ENCODE results near the gene PDE4D. TPM values are rescaled to one million over a fixed set of nuclear protein-coding genes. Genes with fewer than 3 reads are reported as not detected.

Gene PDE4D
- total and polyA plus RNA-seq, 2 donors: 21.2 to 30.3 TPM

DNA sequence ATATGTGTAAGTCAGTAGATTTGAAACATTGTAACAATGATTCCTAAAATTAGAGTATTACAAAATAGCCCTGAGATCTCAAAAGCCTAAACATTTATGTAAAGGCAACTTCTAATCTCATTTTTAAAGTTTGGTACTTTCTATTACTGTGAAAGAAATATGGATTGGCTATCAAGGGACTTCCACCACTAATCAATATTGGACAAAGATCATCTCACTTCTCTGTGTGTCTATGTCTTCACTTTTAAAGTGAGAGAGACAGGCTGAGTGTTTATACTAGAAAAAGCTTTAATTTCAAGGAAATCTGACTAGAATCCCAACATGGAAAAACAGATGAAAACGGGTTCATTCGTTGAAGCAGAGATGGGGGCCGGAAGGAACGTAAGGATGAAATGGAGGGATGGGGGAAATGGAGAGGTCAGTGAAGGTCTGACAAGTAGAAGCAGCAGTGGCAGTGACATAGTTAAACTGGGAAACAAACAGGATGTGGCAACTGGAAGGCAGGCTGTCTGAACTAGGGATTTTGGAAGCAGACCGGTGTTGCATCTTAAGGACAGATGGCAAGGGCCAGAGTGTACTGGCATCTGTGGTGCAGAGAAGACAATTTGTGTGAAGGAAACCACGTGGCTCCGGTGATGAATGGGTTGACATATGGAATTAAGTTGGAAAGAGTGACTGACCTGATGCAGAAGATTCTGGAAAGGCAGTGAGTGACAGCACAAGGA is 60.8 kb downstream of the PDE4D start:
- DNase-seq (ENCODE audit: low read depth in 6 of 9, low spot score in 9 of 9): no peak
- H3K9me3 ChIP-seq (ENCODE audit: control insufficient read depth in 2 of 2, insufficient read depth in 1 of 2, low read length in 1 of 2): no peaks in the 10 kb centered on the region
- no peak overlapping the region for H3K4me3 ChIP-seq (ENCODE audit: low read length in 2 of 2)
- WGBS: 84% methylated on average over 7 of the region's 7 CpGs
- H3K4me1 ChIP-seq (ENCODE audit: control insufficient read depth in 2 of 2, insufficient read depth in 2 of 2, low read length in 2 of 2): no peaks in the 10 kb centered on the region
- H3K27ac ChIP-seq (ENCODE audit: low read depth in 1 of 2, low read length in 1 of 2): no peak overlapping the region
- no peaks in the 10 kb centered on the region for H3K27me3 ChIP-seq (ENCODE audit: control insufficient read depth in 2 of 2, insufficient read depth in 1 of 2, low read length in 1 of 2)
- H3K36me3 ChIP-seq (ENCODE audit: control insufficient read depth in 2 of 2, insufficient read depth in 2 of 2, low read length in 1 of 2): no peaks in the 10 kb centered on the region

GRCh38 chr5:59831326-59832010 is 62.1 kb downstream of the PDE4D start:
- H3K36me3 ChIP-seq (ENCODE audit: control insufficient read depth in 2 of 2, insufficient read depth in 2 of 2, low read length in 1 of 2): no peaks in the 10 kb centered on the region
- DNase-seq (ENCODE audit: low read depth in 6 of 9, low spot score in 9 of 9): no peak
- H3K4me3 ChIP-seq (ENCODE audit: low read length in 2 of 2): no peak overlapping the region
- H3K9me3 ChIP-seq (ENCODE audit: control insufficient read depth in 2 of 2, insufficient read depth in 1 of 2, low read length in 1 of 2): no peaks in the 10 kb centered on the region
- WGBS: 90% methylated on average over 4 of the region's 4 CpGs
- H3K27ac ChIP-seq (ENCODE audit: low read depth in 1 of 2, low read length in 1 of 2): no peak overlapping the region
- H3K4me1 ChIP-seq (ENCODE audit: control insufficient read depth in 2 of 2, insufficient read depth in 2 of 2, low read length in 2 of 2): no peaks in the 10 kb centered on the region
- no peaks in the 10 kb centered on the region for H3K27me3 ChIP-seq (ENCODE audit: control insufficient read depth in 2 of 2, insufficient read depth in 1 of 2, low read length in 1 of 2)

DNA sequence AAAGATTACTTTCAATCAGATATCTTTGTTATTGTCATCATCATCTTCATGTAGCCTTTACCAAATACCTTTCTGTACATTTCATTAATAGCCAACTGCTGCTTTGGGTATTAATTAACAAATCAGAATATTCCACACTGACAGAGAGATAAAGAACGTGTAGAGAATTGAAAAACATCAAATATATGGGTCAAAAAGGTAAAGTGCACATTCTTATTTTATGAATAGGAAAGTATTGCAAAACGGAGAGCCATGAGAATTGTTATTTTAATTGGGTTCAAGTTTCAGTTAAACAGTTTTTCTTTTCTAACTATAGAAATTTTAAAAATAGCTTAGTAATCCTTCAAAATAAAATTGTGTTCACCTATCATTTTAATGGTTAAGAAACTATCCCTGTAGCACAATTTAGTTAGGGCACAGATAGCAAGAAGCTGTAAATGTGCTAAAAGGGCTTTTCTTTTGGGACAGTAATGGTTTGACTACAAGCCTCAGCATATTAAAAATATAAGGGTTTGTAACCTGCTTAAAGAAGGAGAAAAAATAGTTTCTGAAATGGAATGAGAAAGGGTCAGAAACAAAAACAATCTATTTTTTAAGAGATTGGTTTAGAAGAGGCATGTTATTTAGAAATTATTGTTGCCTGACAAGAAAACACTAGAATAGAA is 62.9 kb downstream of the PDE4D start:
- WGBS: 87% methylated on average over 2 of the region's 2 CpGs
- Histone ChIP-seq H3K36me3 (ENCODE audit: control insufficient read depth in 2 of 2, insufficient read depth in 2 of 2, low read length in 1 of 2) (no peaks in the 10 kb centered on the region), H3K4me1 (ENCODE audit: control insufficient read depth in 2 of 2, insufficient read depth in 2 of 2, low read length in 2 of 2) (no peaks in the 10 kb centered on the region), H3K4me3 (ENCODE audit: low read length in 2 of 2) (no peak overlapping the region), H3K27ac (ENCODE audit: low read depth in 1 of 2, low read length in 1 of 2) (no peak overlapping the region), H3K9me3 (ENCODE audit: control insufficient read depth in 2 of 2, insufficient read depth in 1 of 2, low read length in 1 of 2) (no peaks in the 10 kb centered on the region), H3K27me3 (ENCODE audit: control insufficient read depth in 2 of 2, insufficient read depth in 1 of 2, low read length in 1 of 2) (no peaks in the 10 kb centered on the region)
- no peak for DNase-seq (ENCODE audit: low read depth in 6 of 9, low spot score in 9 of 9)

DNA sequence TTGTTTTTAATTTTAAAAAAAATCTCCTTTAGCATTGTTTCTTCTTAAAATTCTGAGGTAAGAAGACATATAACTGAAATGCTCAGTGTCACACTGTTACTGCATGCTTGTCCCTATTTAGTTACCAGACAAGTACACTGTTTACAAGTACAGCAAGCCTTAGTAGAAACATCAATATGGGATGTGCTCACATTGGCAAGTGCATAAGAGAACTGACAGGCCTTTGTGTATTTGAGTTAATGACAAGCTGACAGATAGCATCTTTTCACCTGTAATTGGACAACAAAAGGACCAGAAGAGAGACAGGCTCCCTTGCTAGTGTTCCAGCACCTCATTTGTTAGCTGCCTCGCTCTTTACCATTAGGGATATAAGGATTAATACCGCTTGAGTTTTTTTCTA is 63.6 kb downstream of the PDE4D start:
- no peak overlapping the region for H3K27ac ChIP-seq (ENCODE audit: low read depth in 1 of 2, low read length in 1 of 2)
- DNase-seq (ENCODE audit: low read depth in 6 of 9, low spot score in 9 of 9): no peak
- H3K4me3 ChIP-seq (ENCODE audit: low read length in 2 of 2): no peak overlapping the region
- no peaks in the 10 kb centered on the region for H3K27me3 ChIP-seq (ENCODE audit: control insufficient read depth in 2 of 2, insufficient read depth in 1 of 2, low read length in 1 of 2)
- H3K36me3 ChIP-seq (ENCODE audit: control insufficient read depth in 2 of 2, insufficient read depth in 2 of 2, low read length in 1 of 2): no peaks in the 10 kb centered on the region
- no peaks in the 10 kb centered on the region for H3K9me3 ChIP-seq (ENCODE audit: control insufficient read depth in 2 of 2, insufficient read depth in 1 of 2, low read length in 1 of 2)
- 97% methylated on average over 2 of the region's 2 CpGs for WGBS
- H3K4me1 ChIP-seq (ENCODE audit: control insufficient read depth in 2 of 2, insufficient read depth in 2 of 2, low read length in 2 of 2): no peaks in the 10 kb centered on the region

DNA sequence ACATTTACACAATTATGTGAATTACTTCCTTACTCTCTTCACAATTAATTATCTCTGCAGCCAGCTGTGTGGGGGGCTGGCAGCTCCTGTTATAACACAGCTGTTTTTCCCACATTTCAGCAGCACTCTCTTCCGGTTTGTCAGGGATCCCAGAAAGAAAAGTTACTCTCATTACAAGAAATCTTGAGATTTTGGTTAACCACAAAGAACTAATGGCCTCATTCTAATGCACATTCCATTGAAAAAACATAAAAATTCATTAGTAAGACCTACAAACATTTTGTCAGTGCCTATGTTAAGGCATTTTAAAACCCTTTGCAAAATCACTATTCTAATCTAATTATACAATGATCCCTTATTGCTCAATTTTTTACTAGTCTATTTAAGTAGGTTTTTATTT is 64.1 kb downstream of the PDE4D start:
- H3K4me3 ChIP-seq (ENCODE audit: low read length in 2 of 2): no peak overlapping the region
- no peak for DNase-seq (ENCODE audit: low read depth in 6 of 9, low spot score in 9 of 9)
- no peaks in the 10 kb centered on the region for H3K27me3 ChIP-seq (ENCODE audit: control insufficient read depth in 2 of 2, insufficient read depth in 1 of 2, low read length in 1 of 2)
- H3K9me3 ChIP-seq (ENCODE audit: control insufficient read depth in 2 of 2, insufficient read depth in 1 of 2, low read length in 1 of 2): no peaks in the 10 kb centered on the region
- WGBS: 64% methylated on average over 1 of the region's 1 CpG
- no peaks in the 10 kb centered on the region for H3K36me3 ChIP-seq (ENCODE audit: control insufficient read depth in 2 of 2, insufficient read depth in 2 of 2, low read length in 1 of 2)
- H3K4me1 ChIP-seq (ENCODE audit: control insufficient read depth in 2 of 2, insufficient read depth in 2 of 2, low read length in 2 of 2): no peaks in the 10 kb centered on the region
- H3K27ac ChIP-seq (ENCODE audit: low read depth in 1 of 2, low read length in 1 of 2): no peak overlapping the region

- Histone ChIP-seq H3K27me3 (ENCODE audit: control insufficient read depth in 2 of 2, insufficient read depth in 1 of 2, low read length in 1 of 2) (no peaks in the 10 kb centered on the region), H3K36me3 (ENCODE audit: control insufficient read depth in 2 of 2, insufficient read depth in 2 of 2, low read length in 1 of 2) (no peaks in the 10 kb centered on the region), H3K27ac (ENCODE audit: low read depth in 1 of 2, low read length in 1 of 2) (no peak overlapping the region), H3K4me3 (ENCODE audit: low read length in 2 of 2) (no peak overlapping the region), H3K4me1 (ENCODE audit: control insufficient read depth in 2 of 2, insufficient read depth in 2 of 2, low read length in 2 of 2) (no peaks in the 10 kb centered on the region), H3K9me3 (ENCODE audit: control insufficient read depth in 2 of 2, insufficient read depth in 1 of 2, low read length in 1 of 2) (no peaks in the 10 kb centered on the region)
- WGBS: 95% methylated on average over 3 of the region's 3 CpGs
- no peak for DNase-seq (ENCODE audit: low read depth in 6 of 9, low spot score in 9 of 9)
Observed at GRCh38 chr5:59828623-59829022, 64.9 kb downstream of the PDE4D start.

GRCh38 chr5:59826996-59827395 is 66.5 kb downstream of the PDE4D start:
- H3K27ac ChIP-seq (ENCODE audit: low read depth in 1 of 2, low read length in 1 of 2): no peak overlapping the region
- no peaks in the 10 kb centered on the region for H3K36me3 ChIP-seq (ENCODE audit: control insufficient read depth in 2 of 2, insufficient read depth in 2 of 2, low read length in 1 of 2)
- 83% methylated on average over 1 of the region's 1 CpG for WGBS
- no peaks in the 10 kb centered on the region for H3K27me3 ChIP-seq (ENCODE audit: control insufficient read depth in 2 of 2, insufficient read depth in 1 of 2, low read length in 1 of 2)
- H3K9me3 ChIP-seq (ENCODE audit: control insufficient read depth in 2 of 2, insufficient read depth in 1 of 2, low read length in 1 of 2): no peaks in the 10 kb centered on the region
- H3K4me3 ChIP-seq (ENCODE audit: low read length in 2 of 2): no peak overlapping the region
- no peak for DNase-seq (ENCODE audit: low read depth in 6 of 9, low spot score in 9 of 9)
- no peaks in the 10 kb centered on the region for H3K4me1 ChIP-seq (ENCODE audit: control insufficient read depth in 2 of 2, insufficient read depth in 2 of 2, low read length in 2 of 2)

GRCh38 chr5:59823420-59823819 is 70.1 kb downstream of the PDE4D start:
- WGBS: 95% methylated on average over 2 of the region's 2 CpGs
- H3K27ac ChIP-seq (ENCODE audit: low read depth in 1 of 2, low read length in 1 of 2): no peak overlapping the region
- no peak for DNase-seq (ENCODE audit: low read depth in 6 of 9, low spot score in 9 of 9)
- no peaks in the 10 kb centered on the region for H3K9me3 ChIP-seq (ENCODE audit: control insufficient read depth in 2 of 2, insufficient read depth in 1 of 2, low read length in 1 of 2)
- no peaks in the 10 kb centered on the region for H3K4me1 ChIP-seq (ENCODE audit: control insufficient read depth in 2 of 2, insufficient read depth in 2 of 2, low read length in 2 of 2)
- no peaks in the 10 kb centered on the region for H3K27me3 ChIP-seq (ENCODE audit: control insufficient read depth in 2 of 2, insufficient read depth in 1 of 2, low read length in 1 of 2)
- H3K36me3 ChIP-seq (ENCODE audit: control insufficient read depth in 2 of 2, insufficient read depth in 2 of 2, low read length in 1 of 2): no peaks in the 10 kb centered on the region
- no peak overlapping the region for H3K4me3 ChIP-seq (ENCODE audit: low read length in 2 of 2)

GRCh38 chr5:59819806-59820205 is 73.7 kb downstream of the PDE4D start:
- H3K27me3 ChIP-seq (ENCODE audit: control insufficient read depth in 2 of 2, insufficient read depth in 1 of 2, low read length in 1 of 2): no peaks in the 10 kb centered on the region
- 90% methylated on average over 3 of the region's 3 CpGs for WGBS
- no peaks in the 10 kb centered on the region for H3K36me3 ChIP-seq (ENCODE audit: control insufficient read depth in 2 of 2, insufficient read depth in 2 of 2, low read length in 1 of 2)
- H3K9me3 ChIP-seq (ENCODE audit: control insufficient read depth in 2 of 2, insufficient read depth in 1 of 2, low read length in 1 of 2): no peaks in the 10 kb centered on the region
- no peak for DNase-seq (ENCODE audit: low read depth in 6 of 9, low spot score in 9 of 9)
- no peaks in the 10 kb centered on the region for H3K4me1 ChIP-seq (ENCODE audit: control insufficient read depth in 2 of 2, insufficient read depth in 2 of 2, low read length in 2 of 2)
- no peak overlapping the region for H3K4me3 ChIP-seq (ENCODE audit: low read length in 2 of 2)
- H3K27ac ChIP-seq (ENCODE audit: low read depth in 1 of 2, low read length in 1 of 2): no peak overlapping the region
